Fibroblast of lung (primary cell): Measurements from ENCODE around the gene EDRF1. TPM values are rescaled to one million over a fixed set of nuclear protein-coding genes. Genes with fewer than 3 reads are reported as not detected.

Experiments
- DNase-seq, 2 donors: peaks; one replicate each; pipeline versions ENCODE4 v3.0.0 to v3.0.0-alpha.2; 2010; ENCODE audit warnings: low read depth in 2 of 2
- H2AFZ ChIP-seq: 2 replicates; pipeline ENCODE4 v1.5.1; 2012; ENCODE audit warnings: low read length, control low read depth, inconsistent platforms
- H3K27ac ChIP-seq: 2 replicates; pipeline ENCODE4 v1.5.1; 2011; ENCODE audit warnings: low read length, control low read depth; ENCODE audit not compliant: insufficient read depth
- H3K27me3 ChIP-seq: 2 replicates; pipeline ENCODE4 v1.5.1; 2011; ENCODE audit warnings: mild to moderate bottlenecking, low read length; ENCODE audit not compliant: control insufficient read depth, insufficient read depth
- H3K36me3 ChIP-seq: 2 replicates; pipeline ENCODE4 v1.5.1; 2011; ENCODE audit warnings: low read length; ENCODE audit not compliant: control insufficient read depth, insufficient read depth
- H3K4me1 ChIP-seq: 2 replicates; pipeline ENCODE4 v1.5.1; 2011; ENCODE audit warnings: low read length; ENCODE audit not compliant: control insufficient read depth, insufficient read depth; ENCODE audit errors: extremely low read depth
- H3K4me2 ChIP-seq: 2 replicates; pipeline ENCODE4 v1.5.1; 2011; ENCODE audit warnings: low read length, control low read depth; ENCODE audit not compliant: insufficient read depth; ENCODE audit errors: extremely low read depth
- H3K4me3 ChIP-seq, 4 experiments: fragments of 200-600 bp in 1 of 4; sonication (generic) in 1 of 4; replicated peaks in 1 of 4; 2 replicates each; pipeline ENCODE4 v1.5.1; 2011 to 2016; ENCODE audit warnings: low read length in 4 of 4, low read depth in 3 of 4, mild to moderate bottlenecking in 3 of 4, control low read depth in 2 of 4, inconsistent platforms in 1 of 4, mixed read lengths in 1 of 4; ENCODE audit not compliant: insufficient read depth in 1 of 4; ENCODE audit errors: control extremely low read depth in 1 of 4
- H3K79me2 ChIP-seq: 2 replicates; pipeline ENCODE4 v1.5.1; 2012; ENCODE audit warnings: mild to moderate bottlenecking, low read length, inconsistent platforms; ENCODE audit not compliant: control insufficient read depth, insufficient read depth
- H3K9ac ChIP-seq: 2 replicates; pipeline ENCODE4 v1.5.1; 2011; ENCODE audit warnings: mild to moderate bottlenecking, low read length, control low read depth; ENCODE audit not compliant: insufficient read depth
- H3K9me3 ChIP-seq: 2 replicates; pipeline ENCODE4 v1.5.1; 2012; ENCODE audit warnings: low read depth, low read length; ENCODE audit not compliant: control insufficient read depth, insufficient read depth
- H4K20me1 ChIP-seq: 2 replicates; pipeline ENCODE4 v1.5.1; 2011; ENCODE audit warnings: low read length; ENCODE audit not compliant: control insufficient read depth, insufficient read depth; ENCODE audit errors: extremely low read depth
- CTCF ChIP-seq, 2 donors: IDR thresholded peaks in 1 of 2; conservative IDR thresholded peaks in 1 of 2; 1 replicate in 1 of 2; 2 replicates in 1 of 2; pipeline ENCODE4 v1.5.1; 2011 to 2012; ENCODE audit warnings: low read length in 2 of 2, control low read depth in 1 of 2, inconsistent platforms in 1 of 2, low read depth in 1 of 2, mild to moderate bottlenecking in 1 of 2
- EZH2 ChIP-seq: IDR thresholded peaks from 2 replicates; pipeline ENCODE4 v1.5.1; 2012; ENCODE audit warnings: low read length, control low read depth, mild to moderate bottlenecking; ENCODE audit errors: missing control alignments
- polyA plus RNA-seq, 2 donors: library from polyadenylated mRNA; depleted of rRNA in 1 of 2; stranded (reverse) in 1 of 2; unstranded in 1 of 2; fragments of >200 nt; gene quantifications; 2 replicates each; pipeline ENCODE4 v1.2.1, GENCODE V29; 2011 to 2012; ENCODE audit warnings: missing spikeins in 1 of 2
- total RNA-seq: library from RNA; depleted of rRNA; stranded (reverse); fragments of >200 nt; gene quantifications from 2 replicates; pipeline ENCODE4 v1.2.1, GENCODE V29; 2014

EDRF1 gene
- total and polyA plus RNA-seq, 2 donors (not counting 1 experiment from before 2014, with no cell fraction given): 19.9 to 25.3 TPM

GRCh38 chr10:125691160-125691981 lies 28.1 kb upstream of the EDRF1 start:
- TF ChIP-seq CTCF (conservative IDR thresholded peaks at IDR 0.05 in 1 of 2, IDR thresholded peaks at IDR 0.05 in 1 of 2; ENCODE audit: low read depth in 1 of 2, low read length in 2 of 2): no peak
- Histone ChIP-seq H3K27me3 (no peaks in the 10 kb centered on the region), H3K4me3 (no peak overlapping the region), H3K4me1 (peaks cover 5% of the 10 kb centered on the region), H3K9me3 (no peaks in the 10 kb centered on the region), H3K79me2 (no peaks in the 10 kb centered on the region), H3K27ac (no peak overlapping the region), H3K36me3 (no peaks in the 10 kb centered on the region), H4K20me1 (no peaks in the 10 kb centered on the region), H2AFZ (no peak overlapping the region), H3K4me2 (no peak overlapping the region), H3K9ac (no peak overlapping the region)
- peak in 1 of 2 donors; percentile 95 for DNase-seq

- Histone ChIP-seq H3K27me3 (no peaks in the 10 kb centered on the region), H3K36me3 (no peaks in the 10 kb centered on the region), H3K4me1 (peaks cover 5% of the 10 kb centered on the region), H3K27ac (peak overlapping the region; percentile 61), H3K4me2 (no peak overlapping the region), H3K9ac (no peak overlapping the region), H2AFZ (no peak overlapping the region), H3K4me3 (no peak overlapping the region), H3K79me2 (no peaks in the 10 kb centered on the region), H3K9me3 (no peaks in the 10 kb centered on the region), H4K20me1 (no peaks in the 10 kb centered on the region)
- DNase-seq: peak in 1 of 2 donors; percentile 62
- TF ChIP-seq CTCF (conservative IDR thresholded peaks at IDR 0.05 in 1 of 2, IDR thresholded peaks at IDR 0.05 in 1 of 2; ENCODE audit: low read depth in 1 of 2, low read length in 2 of 2) (no peak), EZH2 (no peak)
Observed at GRCh38 chr10:125692196-125692595, 27.3 kb upstream of the EDRF1 start.

- TF ChIP-seq CTCF (conservative IDR thresholded peaks at IDR 0.05 in 1 of 2, IDR thresholded peaks at IDR 0.05 in 1 of 2; ENCODE audit: low read depth in 1 of 2, low read length in 2 of 2): no peak
- no peak for TF ChIP-seq EZH2
- peak in 1 of 2 donors; percentile 66 for DNase-seq
- H2AFZ ChIP-seq: no peak overlapping the region
- H3K4me3 ChIP-seq: no peak overlapping the region
- no peaks in the 10 kb centered on the region for H4K20me1 ChIP-seq
- H3K27ac ChIP-seq: peak overlapping the region; percentile 61
- no peak overlapping the region for H3K9ac ChIP-seq
- peaks cover 5% of the 10 kb centered on the region for H3K4me1 ChIP-seq
- no peaks in the 10 kb centered on the region for H3K9me3 ChIP-seq
- no peak overlapping the region for H3K4me2 ChIP-seq
- no peaks in the 10 kb centered on the region for H3K27me3 ChIP-seq
- H3K36me3 ChIP-seq: no peaks in the 10 kb centered on the region
- H3K79me2 ChIP-seq: no peaks in the 10 kb centered on the region
Observed at GRCh38 chr10:125692601-125693523, 26.6 kb upstream of the EDRF1 start.
